Esophagus muscularis mucosa (tissue), 3 donors: ENCODE data around the gene KLF11.

Experiments
- POLR2AphosphoS5 ChIP-seq, 2 donors: sonication (generic); formaldehyde crosslinking; IDR thresholded peaks; one replicate each; pipeline ENCODE4 v1.6.1; 2017; ENCODE audit warnings: antibody characterized with exemption in 2 of 2
- TF ChIP-seq, protein P1 (sequence below), 3 experiments: fragments of 200-600 bp in 2 of 3; fragments of 450-650 bp in 1 of 3; sonication (generic) in 2 of 3; IDR thresholded peaks; one replicate each; pipeline ENCODE4 v1.5.1; 2017 to 2019; ENCODE audit warnings: antibody characterized with exemption in 3 of 3, mild to moderate bottlenecking in 2 of 3, moderate library complexity in 1 of 3

DNA sequence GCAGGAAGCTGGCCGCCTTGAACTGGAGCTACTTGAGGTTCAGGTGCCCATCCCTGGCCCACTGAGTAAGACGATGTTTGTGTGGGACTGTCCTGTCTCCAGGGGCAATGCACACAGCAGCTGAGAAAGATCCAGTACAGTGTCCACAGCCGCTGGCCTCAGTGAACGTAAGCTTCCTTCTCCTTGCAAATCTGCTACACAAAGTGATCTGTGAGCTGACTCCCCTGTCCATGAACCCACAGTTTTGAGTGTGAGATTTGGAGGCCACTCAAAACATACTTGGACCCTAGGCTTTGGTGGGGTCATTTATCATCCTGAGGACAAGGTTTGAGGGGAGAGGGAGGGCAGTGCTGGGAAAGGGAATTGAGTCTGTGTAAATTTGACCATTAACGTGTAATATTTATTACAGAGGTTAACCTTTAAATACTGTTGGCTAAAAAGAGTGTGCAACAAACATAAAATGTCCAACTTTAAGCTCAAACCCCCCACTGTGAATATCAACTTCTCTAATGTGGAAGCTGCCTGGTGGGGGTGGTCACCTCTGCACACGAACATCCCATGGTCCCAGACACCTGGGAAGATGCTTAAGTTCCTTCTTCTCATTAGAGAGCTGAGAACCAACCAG, 41.8 kb downstream of the KLF11 start:
- no peak for TF ChIP-seq POLR2AphosphoS5 (IDR thresholded peaks at IDR 0.05)
- TF ChIP-seq, protein P1, sequence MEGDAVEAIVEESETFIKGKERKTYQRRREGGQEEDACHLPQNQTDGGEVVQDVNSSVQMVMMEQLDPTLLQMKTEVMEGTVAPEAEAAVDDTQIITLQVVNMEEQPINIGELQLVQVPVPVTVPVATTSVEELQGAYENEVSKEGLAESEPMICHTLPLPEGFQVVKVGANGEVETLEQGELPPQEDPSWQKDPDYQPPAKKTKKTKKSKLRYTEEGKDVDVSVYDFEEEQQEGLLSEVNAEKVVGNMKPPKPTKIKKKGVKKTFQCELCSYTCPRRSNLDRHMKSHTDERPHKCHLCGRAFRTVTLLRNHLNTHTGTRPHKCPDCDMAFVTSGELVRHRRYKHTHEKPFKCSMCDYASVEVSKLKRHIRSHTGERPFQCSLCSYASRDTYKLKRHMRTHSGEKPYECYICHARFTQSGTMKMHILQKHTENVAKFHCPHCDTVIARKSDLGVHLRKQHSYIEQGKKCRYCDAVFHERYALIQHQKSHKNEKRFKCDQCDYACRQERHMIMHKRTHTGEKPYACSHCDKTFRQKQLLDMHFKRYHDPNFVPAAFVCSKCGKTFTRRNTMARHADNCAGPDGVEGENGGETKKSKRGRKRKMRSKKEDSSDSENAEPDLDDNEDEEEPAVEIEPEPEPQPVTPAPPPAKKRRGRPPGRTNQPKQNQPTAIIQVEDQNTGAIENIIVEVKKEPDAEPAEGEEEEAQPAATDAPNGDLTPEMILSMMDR (IDR thresholded peaks at IDR 0.05): no peak
